Ishikawa (cell line): Measurements from ENCODE around the gene SLC4A3.

Experiments used
- CREB1 ChIP-seq: IDR thresholded peaks from 2 replicates; pipeline ENCODE4 v1.6.1; 2012; ENCODE audit warnings: low read depth
- EP300 ChIP-seq: IDR thresholded peaks from 2 replicates; pipeline ENCODE4 v1.6.1; 2012; ENCODE audit warnings: borderline replicate concordance
- REST ChIP-seq: IDR thresholded peaks from 2 replicates; pipeline ENCODE4 v1.6.1; 2012; ENCODE audit warnings: low read depth, mild to moderate bottlenecking
- TEAD4 ChIP-seq: IDR thresholded peaks from 2 replicates; pipeline ENCODE4 v1.6.1; 2012

- TF ChIP-seq REST (no peak), TEAD4 (no peak), CREB1 (no peak), EP300 (no peak)
These were observed at the start of gene SLC4A3 for GRCh38 chr2:219627103-219628100.
